Neural cell (in vitro differentiated cells): Measurements from ENCODE around the gene STYXL1. TPM values are rescaled to one million over a fixed set of nuclear protein-coding genes. Genes with fewer than 3 reads are reported as not detected.
A peak's percentile ranks its signal among the peaks of the same experiment; 100 is the strongest.

Experiments
- H2AFZ ChIP-seq: fragments of 200-600, 300-800 bp; sonication (generic), shearing (Covaris generic); 2 replicates; pipeline ENCODE4 v1.6.0; 2014; ENCODE audit warnings: low read depth, mild to moderate bottlenecking, antibody characterized with exemption, low read length, moderate library complexity
- H3F3A ChIP-seq: fragments of 200-600 bp; shearing (Covaris generic); 2 replicates; pipeline ENCODE4 v1.6.1; 2016; ENCODE audit warnings: mild to moderate bottlenecking, moderate library complexity, mixed read lengths, antibody characterized with exemption, low read length; ENCODE audit not compliant: insufficient read depth, poor library complexity, severe bottlenecking
- H3K27ac ChIP-seq: fragments of 200-600, 300-800 bp; sonication (generic), shearing (Covaris generic); 2 replicates; pipeline ENCODE4 v1.5.1; 2014; ENCODE audit warnings: mild to moderate bottlenecking, low read length, moderate library complexity
- H3K27me3 ChIP-seq: fragments of 300-800, 200-600 bp; sonication (generic), shearing (Covaris generic); 2 replicates; pipeline ENCODE4 v1.6.0; 2014; ENCODE audit warnings: mild to moderate bottlenecking, low read depth, low read length, moderate library complexity; ENCODE audit not compliant: insufficient read depth
- H3K36me3 ChIP-seq: fragments of 300-800, 200-600 bp; sonication (generic), shearing (Covaris generic); 2 replicates; pipeline ENCODE4 v1.5.1; 2014; ENCODE audit warnings: mild to moderate bottlenecking, antibody characterized with exemption, low read length, moderate library complexity; ENCODE audit not compliant: insufficient read depth
- H3K4me2 ChIP-seq: fragments of 300-800, 200-600 bp; sonication (generic), shearing (Covaris generic); 2 replicates; pipeline ENCODE4 v1.6.0; 2014; ENCODE audit warnings: mild to moderate bottlenecking, low read length
- H3K4me3 ChIP-seq: fragments of 300-800, 200-600 bp; sonication (generic), shearing (Covaris generic); 2 replicates; pipeline ENCODE4 v1.5.1; 2014; ENCODE audit warnings: mild to moderate bottlenecking, low read length, moderate library complexity
- H3K79me2 ChIP-seq: fragments of 200-600 bp; shearing (Covaris generic); replicated peaks from 2 replicates; pipeline ENCODE4 v1.6.0; 2014; ENCODE audit warnings: mild to moderate bottlenecking, low read length, moderate library complexity; ENCODE audit not compliant: insufficient read depth
- H3K9ac ChIP-seq: fragments of 300-800, 200-600 bp; sonication (generic), shearing (Covaris generic); 2 replicates; pipeline ENCODE4 v1.6.1; 2016; ENCODE audit warnings: mild to moderate bottlenecking, low read length, mixed read lengths
- H3K9me2 ChIP-seq: fragments of 200-600 bp; shearing (Covaris generic); 2 replicates; pipeline ENCODE4 v1.6.1; 2016; ENCODE audit warnings: mild to moderate bottlenecking, low read length, mixed read lengths; ENCODE audit not compliant: insufficient read depth
- H3K9me3 ChIP-seq: fragments of 200-600, 300-800 bp; sonication (generic), shearing (Covaris generic); 2 replicates; pipeline ENCODE4 v1.6.1; 2016; ENCODE audit warnings: mild to moderate bottlenecking, mixed run types, low read length, moderate library complexity, mixed read lengths
- H4K20me1 ChIP-seq: fragments of 200-600 bp; shearing (Covaris generic); 2 replicates; pipeline ENCODE4 v1.6.1; 2016; ENCODE audit warnings: mild to moderate bottlenecking, mixed run types; ENCODE audit not compliant: insufficient read depth
- CTCF ChIP-seq: fragments of 450-650 bp; IDR thresholded peaks from 2 replicates; pipeline ENCODE4 v1.5.1; 2014; ENCODE audit warnings: antibody characterized with exemption, mild to moderate bottlenecking, moderate library complexity; ENCODE audit not compliant: poor library complexity, severe bottlenecking
- EP300 ChIP-seq: fragments of 450-650 bp; conservative IDR thresholded peaks from 2 replicates; pipeline ENCODE4 v1.6.1; 2014; ENCODE audit warnings: antibody characterized with exemption, mild to moderate bottlenecking, moderate library complexity; ENCODE audit not compliant: poor library complexity, severe bottlenecking
- EZH2 ChIP-seq: fragments of 200-600, 300-800 bp; shearing (Covaris generic), sonication (generic); IDR thresholded peaks from 2 replicates; pipeline ENCODE4 v1.6.1; 2014; ENCODE audit warnings: antibody characterized with exemption, low read length, borderline replicate concordance, mild to moderate bottlenecking; ENCODE audit not compliant: insufficient read depth, poor library complexity, severe bottlenecking
- MXI1 ChIP-seq: fragments of 450-650 bp; conservative IDR thresholded peaks from 2 replicates; pipeline ENCODE4 v1.6.1; 2014; ENCODE audit warnings: antibody characterized with exemption, mild to moderate bottlenecking; ENCODE audit not compliant: poor library complexity, severe bottlenecking
- POLR2AphosphoS5 ChIP-seq: IDR thresholded peaks from 2 replicates; pipeline ENCODE4 v1.6.1; 2012
- RAD21 ChIP-seq: fragments of 450-650 bp; conservative IDR thresholded peaks from 2 replicates; pipeline ENCODE4 v1.6.1; 2014; ENCODE audit warnings: antibody characterized with exemption, mild to moderate bottlenecking, moderate library complexity
- REST ChIP-seq: IDR thresholded peaks from 2 replicates; pipeline ENCODE4 v1.6.1; 2012; ENCODE audit warnings: borderline replicate concordance
- SMC3 ChIP-seq: fragments of 450-650 bp; conservative IDR thresholded peaks from 2 replicates; pipeline ENCODE4 v1.6.1; 2014; ENCODE audit warnings: antibody characterized with exemption, mild to moderate bottlenecking, moderate library complexity; ENCODE audit not compliant: poor library complexity
- TAF1 ChIP-seq: IDR thresholded peaks from 2 replicates; pipeline ENCODE4 v1.6.1; 2012; ENCODE audit warnings: low read depth
- polyA plus RNA-seq: library from polyadenylated mRNA; depleted of rRNA; stranded (reverse); fragments of >200 nt; gene quantifications from 2 replicates; pipeline ENCODE4 v1.2.3, GENCODE V29; 2014

The STYXL1 gene
- polyA plus RNA-seq, 1 donor from 2014 or later, result 59.9 TPM

- Histone ChIP-seq H3K9ac (peak overlapping the region; percentile 66), H3K9me3 (no peaks in the 10 kb centered on the region), H3F3A (no peaks in the 10 kb centered on the region), H3K27ac (no peak overlapping the region), H3K79me2 (no peaks in the 10 kb centered on the region), H3K9me2 (no peaks in the 10 kb centered on the region), H3K27me3 (no peaks in the 10 kb centered on the region), H4K20me1 (no peaks in the 10 kb centered on the region), H3K36me3 (no peaks in the 10 kb centered on the region), H2AFZ (peak overlapping the region; percentile 60), H3K4me3 (peak overlapping the region; percentile 99), H3K4me2 (peak overlapping the region; percentile 65)
- TF ChIP-seq EZH2, result no peak
- TF ChIP-seq SMC3, result no peak
- no peak for TF ChIP-seq MXI1
- TF ChIP-seq TAF1, result no peak
- TF ChIP-seq CTCF, result no peak
- TF ChIP-seq RAD21, result no peak
- no peak for TF ChIP-seq POLR2AphosphoS5
- TF ChIP-seq REST, result no peak
- TF ChIP-seq EP300, result no peak
These were observed 54.0 kb downstream of the STYXL1 start for GRCh38 chr7:75993689-75994387.

- Histone ChIP-seq H3K27ac (no peak overlapping the region), H3K27me3 (no peaks in the 10 kb centered on the region), H3K4me3 (no peak overlapping the region), H3K9me2 (no peaks in the 10 kb centered on the region), H3K79me2 (no peaks in the 10 kb centered on the region), H3K4me2 (no peak overlapping the region), H4K20me1 (no peaks in the 10 kb centered on the region), H3K36me3 (no peaks in the 10 kb centered on the region), H3K9me3 (no peaks in the 10 kb centered on the region), H3F3A (no peaks in the 10 kb centered on the region), H3K9ac (no peak overlapping the region), H2AFZ (no peak overlapping the region)
- TF ChIP-seq TAF1, result no peak
- TF ChIP-seq MXI1, result no peak
- TF ChIP-seq POLR2AphosphoS5, result no peak
- TF ChIP-seq RAD21, result no peak
- TF ChIP-seq SMC3, result no peak
- no peak for TF ChIP-seq EZH2
- no peak for TF ChIP-seq REST
These were observed 55.6 kb downstream of the STYXL1 start for GRCh38 chr7:75992083-75992755.
